Measurements from ENCODE around the gene PTGIR. TPM values are rescaled to one million over a fixed set of nuclear protein-coding genes. Genes with fewer than 3 reads are reported as not detected.

Gene PTGIR
- total RNA-seq, 1 experiment from 2014 or later, result not detected

DNA sequence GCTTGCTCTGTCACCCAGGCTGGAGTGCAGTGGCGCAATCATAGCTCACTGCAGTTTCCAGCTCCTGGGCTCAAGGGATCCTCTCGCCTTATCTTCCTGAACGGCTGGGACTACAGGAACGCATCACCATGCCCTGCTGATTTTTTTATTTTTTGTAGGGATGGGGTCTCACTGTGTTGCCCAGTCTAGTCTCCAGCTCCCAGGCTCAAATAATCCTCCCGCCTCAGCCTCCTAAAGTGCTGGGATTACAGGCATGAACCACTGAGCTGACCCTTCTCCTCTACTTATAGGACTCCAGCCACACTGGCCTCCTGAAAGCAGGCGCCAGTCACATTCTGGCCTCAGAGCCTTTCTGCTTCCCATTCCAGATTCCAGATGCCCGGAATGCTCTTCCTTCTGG, 25.6 kb upstream of the PTGIR start:
- Mint-ChIP-seq H3K4me3 (ENCODE audit: unreplicated experiment) (no peak overlapping the region), H3K9me3 (ENCODE audit: unreplicated experiment) (no peaks in the 10 kb centered on the region), H3K36me3 (ENCODE audit: insufficient read depth, unreplicated experiment) (peaks cover 6% of the 10 kb centered on the region), H3K27ac (ENCODE audit: low read depth, unreplicated experiment) (no peak overlapping the region), H3K27me3 (ENCODE audit: insufficient read depth, unreplicated experiment) (peaks cover 35% of the 10 kb centered on the region), H3K4me1 (ENCODE audit: insufficient read depth, unreplicated experiment) (no peaks in the 10 kb centered on the region)
- no peak for TF ChIP-seq CTCF (IDR thresholded peaks at IDR 0.05; ENCODE audit: unreplicated experiment)
- no TSS peak for BruUV-seq (replicated peaks)
- intact Hi-C loops (cut with micrococcal nuclease), result no loop called here
- no peak for DNase-seq (ENCODE audit: unreplicated experiment)
- CTCF ChIA-PET, result interaction anchor here (0.6 to 3.4 kb wide), 3 partner anchors 12 to 114 kb away, joined by 3 to 9 read pairs (median 3); no protein-coding TSS in a partner anchor
- POLR2A ChIA-PET, result no interaction called here

GRCh38 chr19:46648961-46649960, 24.4 kb upstream of the PTGIR start:
- no peak overlapping the region for H3K27ac Mint-ChIP-seq (ENCODE audit: low read depth, unreplicated experiment)
- no peak for TF ChIP-seq CTCF (IDR thresholded peaks at IDR 0.05; ENCODE audit: unreplicated experiment)
- H3K36me3 Mint-ChIP-seq (ENCODE audit: insufficient read depth, unreplicated experiment), result peaks cover 6% of the 10 kb centered on the region
- no TSS peak for BruUV-seq (replicated peaks)
- DNase-seq (ENCODE audit: unreplicated experiment), result no peak
- CTCF ChIA-PET, result interaction anchor here (0.6 kb wide), 1 partner anchor 33 kb away, joined by 4 read pairs; no protein-coding TSS in a partner anchor
- H3K4me3 Mint-ChIP-seq (ENCODE audit: unreplicated experiment), result no peak overlapping the region
- peaks cover 23% of the 10 kb centered on the region for H3K27me3 Mint-ChIP-seq (ENCODE audit: insufficient read depth, unreplicated experiment)
- no peaks in the 10 kb centered on the region for H3K4me1 Mint-ChIP-seq (ENCODE audit: insufficient read depth, unreplicated experiment)
- POLR2A ChIA-PET, result no interaction called here
- H3K9me3 Mint-ChIP-seq (ENCODE audit: unreplicated experiment), result no peaks in the 10 kb centered on the region
- intact Hi-C loops (cut with micrococcal nuclease), result no loop called here

GRCh38 chr19:46648060-46648960, 23.4 kb upstream of the PTGIR start:
- no peak for DNase-seq (ENCODE audit: unreplicated experiment)
- TF ChIP-seq CTCF (IDR thresholded peaks at IDR 0.05; ENCODE audit: unreplicated experiment), result no peak
- Mint-ChIP-seq H3K4me3 (ENCODE audit: unreplicated experiment) (no peak overlapping the region), H3K27ac (ENCODE audit: low read depth, unreplicated experiment) (no peak overlapping the region), H3K27me3 (ENCODE audit: insufficient read depth, unreplicated experiment) (peaks cover 13% of the 10 kb centered on the region), H3K9me3 (ENCODE audit: unreplicated experiment) (no peaks in the 10 kb centered on the region), H3K4me1 (ENCODE audit: insufficient read depth, unreplicated experiment) (no peaks in the 10 kb centered on the region), H3K36me3 (ENCODE audit: insufficient read depth, unreplicated experiment) (peaks cover 6% of the 10 kb centered on the region)
- POLR2A ChIA-PET, result no interaction called here
- BruUV-seq (replicated peaks), result no TSS peak
- CTCF ChIA-PET, result interaction anchor here (0.6 to 1.5 kb wide), 2 partner anchors 32 to 35 kb away, joined by 4 read pairs; no protein-coding TSS in a partner anchor
- intact Hi-C loops (cut with micrococcal nuclease), result no loop called here
